Eye (tissue), 1 donor: ENCODE data around the gene TMED9.
"Not testable (repeated sequence)": the region's sequence is repeated elsewhere in the genome, so short reads cannot be mapped to it uniquely, and the experiment has no call there.

Experiments
- DNase-seq: peaks from one replicate; pipeline ENCODE4 v3.0.0-alpha.2; 2015

Gene TMED9

DNA sequence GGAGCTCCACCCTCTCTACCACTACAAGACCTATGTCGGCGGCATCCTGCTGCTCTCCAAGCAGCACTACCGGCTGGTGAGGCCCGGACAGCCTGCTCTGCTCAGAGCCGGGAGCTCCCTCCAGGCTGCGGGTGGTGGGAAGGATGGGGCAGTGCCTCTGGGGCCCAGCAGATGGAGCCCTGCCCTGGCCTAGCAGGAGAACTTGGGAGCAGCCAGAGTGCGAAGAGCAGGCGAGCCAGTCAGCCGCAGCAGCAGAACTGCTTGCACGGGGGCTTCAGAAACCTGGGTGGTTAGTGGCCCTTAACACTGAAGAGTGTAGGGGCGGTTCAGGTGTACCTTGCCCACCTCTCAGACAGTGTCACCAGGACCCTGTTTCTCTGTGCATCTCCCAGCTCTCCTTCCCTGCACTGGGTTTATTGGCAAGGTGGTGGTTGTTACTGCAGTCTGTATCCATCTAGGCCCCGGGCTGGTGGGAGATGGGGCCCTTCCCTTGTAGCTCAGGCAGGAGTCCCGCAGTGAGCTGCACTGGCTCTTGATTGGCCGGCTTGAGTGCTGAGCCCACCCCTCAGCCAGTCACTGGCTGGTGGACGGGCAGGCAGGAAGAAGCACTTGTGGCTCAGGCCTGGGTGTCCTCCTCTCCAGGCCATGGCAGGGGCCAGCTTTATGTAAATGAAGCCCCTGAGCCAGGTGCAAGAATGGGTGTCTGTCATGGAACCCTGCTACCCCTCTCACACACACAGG lies 15.6 kb downstream of the TMED9 start:
- peak; percentile 89 for DNase-seq

DNA sequence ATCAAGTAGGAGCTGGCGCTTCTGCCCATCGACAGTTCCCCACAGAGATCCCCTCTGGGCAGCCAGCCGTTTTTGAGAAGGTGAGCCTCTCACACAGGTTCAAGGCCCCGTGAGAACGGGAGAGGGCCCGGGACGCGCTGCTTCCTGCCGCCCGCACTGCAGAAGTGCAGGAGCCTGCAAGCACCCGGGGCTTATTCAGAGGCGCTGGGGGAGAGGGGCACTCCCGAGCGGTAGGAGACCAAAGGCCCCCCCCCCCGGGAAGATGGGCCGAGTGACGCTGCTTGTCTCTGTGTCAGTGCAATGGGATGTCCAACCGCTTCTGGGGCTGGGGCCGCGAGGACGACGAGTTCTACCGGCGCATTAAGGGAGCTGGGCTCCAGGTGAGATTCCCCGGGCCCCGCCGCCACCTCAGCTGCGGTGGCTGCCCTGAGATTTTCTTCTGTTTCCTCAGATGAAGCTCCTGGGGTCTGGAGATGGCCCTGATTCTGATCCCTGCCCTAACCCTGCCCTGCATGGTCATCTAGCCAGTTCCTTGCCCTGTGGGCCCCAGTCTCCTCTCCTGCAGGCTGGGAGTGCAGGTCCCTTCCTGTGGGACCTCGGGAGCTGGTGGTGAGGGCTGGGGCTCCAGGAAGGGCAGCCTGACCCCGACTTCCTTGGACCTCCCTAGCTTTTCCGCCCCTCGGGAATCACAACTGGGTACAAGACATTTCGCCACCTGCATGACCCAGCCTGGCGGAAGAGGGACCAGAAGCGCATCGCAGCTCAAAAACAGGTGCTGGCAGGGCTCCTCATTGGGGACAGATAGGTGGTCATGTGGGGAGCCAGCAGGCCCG lies 16.5 kb downstream of the TMED9 start:
- no peak for DNase-seq

DNA sequence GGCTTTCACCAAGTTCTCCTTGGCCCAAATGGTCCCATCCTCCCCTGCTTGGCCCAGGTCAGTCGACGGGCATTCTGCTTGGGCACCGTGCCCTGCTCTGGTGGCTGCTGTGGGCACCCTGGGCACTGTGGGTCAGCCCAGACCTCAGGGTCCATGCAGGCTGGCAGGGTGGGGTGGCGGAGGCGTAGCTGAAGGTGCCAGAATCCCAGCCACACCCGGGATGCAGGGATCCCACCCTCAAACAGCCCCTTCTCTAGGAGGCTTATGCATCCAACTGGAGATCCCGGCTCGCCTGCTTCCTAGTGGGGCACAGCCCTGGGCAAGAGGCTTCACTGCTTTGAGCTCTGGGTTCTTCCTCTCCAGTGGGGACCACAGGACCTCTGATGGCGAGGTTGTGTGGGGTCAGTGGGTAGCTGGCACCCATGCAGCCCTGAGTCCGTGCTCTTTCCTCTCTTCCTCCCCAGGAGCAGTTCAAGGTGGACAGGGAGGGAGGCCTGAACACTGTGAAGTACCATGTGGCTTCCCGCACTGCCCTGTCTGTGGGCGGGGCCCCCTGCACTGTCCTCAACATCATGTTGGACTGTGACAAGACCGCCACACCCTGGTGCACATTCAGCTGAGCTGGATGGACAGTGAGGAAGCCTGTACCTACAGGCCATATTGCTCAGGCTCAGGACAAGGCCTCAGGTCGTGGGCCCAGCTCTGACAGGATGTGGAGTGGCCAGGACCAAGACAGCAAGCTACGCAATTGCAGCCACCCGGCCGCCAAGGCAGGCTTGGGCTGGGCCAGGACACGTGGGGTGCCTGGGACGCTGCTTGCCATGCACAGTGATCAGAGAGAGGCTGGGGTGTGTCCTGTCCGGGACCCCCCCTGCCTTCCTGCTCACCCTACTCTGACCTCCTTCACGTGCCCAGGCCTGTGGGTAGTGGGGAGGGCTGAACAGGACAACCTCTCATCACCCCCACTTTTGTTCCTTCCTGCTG lies 17.4 kb downstream of the TMED9 start:
- DNase-seq = no peak

DNA sequence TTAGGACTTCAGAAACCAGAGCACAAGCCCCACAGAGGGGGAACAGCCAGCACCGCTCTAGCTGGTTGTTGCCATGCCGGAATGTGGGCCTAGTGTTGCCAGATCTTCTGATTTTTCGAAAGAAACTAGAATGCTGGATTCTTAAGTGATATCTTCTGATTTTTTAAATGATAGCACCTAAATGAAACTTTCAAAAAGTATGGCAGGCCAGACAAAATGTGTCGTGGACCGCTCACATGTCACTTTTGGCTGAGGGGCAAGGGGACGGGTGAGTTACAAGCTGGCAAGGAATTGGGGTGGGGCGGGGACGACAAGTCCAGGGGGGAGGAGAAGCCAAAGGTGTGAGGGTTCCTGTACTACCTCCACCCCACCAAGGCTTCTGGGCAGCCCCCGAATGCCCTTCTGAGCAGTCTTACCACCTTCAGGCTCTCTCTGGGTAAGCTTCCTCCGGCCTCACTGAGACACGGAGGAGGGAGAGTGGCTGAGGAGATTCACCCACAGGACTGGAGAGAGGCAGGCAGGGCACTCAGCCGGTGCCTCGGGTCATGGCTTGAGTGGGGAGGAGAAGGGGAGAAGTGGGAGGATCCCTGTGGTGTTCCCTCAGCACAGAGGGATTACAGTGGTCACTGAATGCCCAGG lies 18.2 kb downstream of the TMED9 start:
- DNase-seq = no peak

DNA sequence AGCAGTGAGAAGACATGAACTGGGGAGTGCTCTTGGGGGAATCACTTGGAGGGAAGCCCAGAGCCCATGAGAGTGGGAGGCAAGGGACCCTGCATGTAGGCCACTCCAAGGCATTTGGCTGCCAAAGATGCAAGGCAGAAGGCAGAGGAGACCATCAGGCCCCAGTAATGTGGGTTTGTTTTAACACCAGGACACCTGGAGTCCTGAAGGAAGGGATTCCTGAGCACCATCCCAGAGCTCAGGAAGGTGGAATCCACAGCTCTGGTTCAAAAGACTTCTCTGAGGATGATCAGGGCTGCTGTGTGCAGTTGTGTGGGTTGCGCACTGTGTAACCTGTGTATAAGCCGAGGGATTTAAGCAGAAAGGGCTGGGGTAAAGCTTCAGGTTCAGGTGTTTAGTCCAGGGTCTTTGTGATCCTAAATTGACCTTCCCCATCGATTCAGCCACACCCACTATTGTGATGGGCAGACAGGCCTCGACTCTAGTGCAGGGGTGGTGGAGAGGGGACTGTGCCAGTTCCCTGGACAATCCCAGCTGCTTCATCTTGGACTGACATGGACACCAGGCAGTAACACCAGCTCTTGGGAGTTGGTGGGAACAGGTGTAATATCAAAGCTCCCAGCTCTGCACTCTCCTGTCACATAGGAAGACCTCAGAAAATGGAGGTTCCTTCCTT lies 18.9 kb downstream of the TMED9 start:
- DNase-seq = no peak

DNA sequence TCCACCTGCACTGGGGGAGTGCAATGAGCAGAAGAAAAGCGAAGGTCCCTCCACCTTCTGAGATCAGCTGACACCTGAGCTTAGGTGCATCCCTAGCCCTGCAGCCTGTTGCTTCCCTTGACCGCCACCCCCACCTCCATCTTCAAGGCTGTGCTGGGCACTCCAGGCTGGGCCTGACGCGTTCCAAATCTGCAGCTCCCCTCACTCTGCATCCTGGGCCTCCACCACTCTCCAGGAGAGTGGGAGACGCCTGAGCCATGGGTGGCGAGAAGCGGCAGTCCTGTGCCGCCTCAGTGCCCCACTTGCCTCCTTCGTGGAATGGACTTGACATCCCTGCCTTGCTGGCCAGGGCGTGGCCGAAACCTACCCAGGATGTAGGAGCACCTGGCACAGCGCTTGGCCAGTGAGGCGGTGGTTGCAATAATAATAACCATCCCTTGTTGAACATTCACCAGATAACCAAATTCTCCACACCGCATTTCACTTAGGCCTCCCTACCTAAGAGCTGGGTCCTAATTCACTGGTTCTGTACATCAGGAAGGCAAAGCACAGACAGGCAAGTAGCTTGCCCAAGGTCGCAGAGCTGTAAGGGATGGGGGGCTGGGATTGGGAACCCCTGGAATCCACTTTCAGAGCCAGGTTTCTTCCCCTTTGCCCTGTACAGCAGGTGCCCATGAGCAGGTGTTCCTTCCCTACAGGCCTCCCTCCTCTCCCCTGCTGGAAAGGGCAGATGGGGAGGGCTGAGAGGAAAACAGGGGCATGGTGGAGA lies 19.6 kb downstream of the TMED9 start:
- no peak for DNase-seq

DNA sequence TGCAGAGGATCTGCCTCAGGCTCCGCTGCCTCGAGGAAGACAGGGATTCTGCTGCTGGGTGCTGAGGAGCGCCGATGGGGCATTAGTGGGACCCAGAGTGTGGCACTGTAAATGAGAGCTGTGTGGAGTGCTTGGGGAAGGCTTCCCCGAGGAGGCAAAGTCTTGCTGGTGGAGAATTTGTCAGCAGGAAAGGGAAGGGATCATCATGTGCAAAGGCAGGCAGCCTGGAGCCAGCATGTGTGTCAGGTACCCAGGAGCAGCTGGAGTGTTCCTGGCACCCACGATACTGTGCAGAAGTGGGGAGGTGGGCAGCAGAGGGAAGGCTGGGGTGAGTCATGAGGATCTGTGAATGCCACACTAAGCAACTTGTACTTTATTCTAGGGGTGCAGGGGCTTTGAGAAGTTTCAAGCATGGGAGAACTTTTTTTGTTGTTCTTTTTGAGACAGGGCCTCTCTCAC lies 20.2 kb downstream of the TMED9 start:
- DNase-seq = no peak

DNA sequence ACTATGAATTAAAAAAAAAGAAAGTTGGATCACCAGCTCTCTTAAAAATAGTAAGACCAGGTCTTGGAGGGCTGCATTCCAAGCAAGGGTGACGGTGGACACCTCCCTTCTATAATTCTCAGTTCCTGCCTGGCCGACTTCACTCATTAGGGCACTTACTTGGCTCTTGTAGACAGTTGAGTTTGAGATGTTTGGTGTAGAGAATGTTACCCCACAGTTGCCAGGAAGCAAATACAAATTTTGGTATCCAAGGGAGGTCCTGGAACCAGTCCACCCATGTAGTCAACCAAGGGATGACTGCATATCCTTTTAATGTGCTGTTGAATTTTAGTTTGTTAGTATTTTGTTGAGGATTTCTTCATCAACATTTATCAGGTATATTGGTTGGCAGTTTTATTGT lies 28.6 kb downstream of the TMED9 start:
- no peak for DNase-seq

DNA sequence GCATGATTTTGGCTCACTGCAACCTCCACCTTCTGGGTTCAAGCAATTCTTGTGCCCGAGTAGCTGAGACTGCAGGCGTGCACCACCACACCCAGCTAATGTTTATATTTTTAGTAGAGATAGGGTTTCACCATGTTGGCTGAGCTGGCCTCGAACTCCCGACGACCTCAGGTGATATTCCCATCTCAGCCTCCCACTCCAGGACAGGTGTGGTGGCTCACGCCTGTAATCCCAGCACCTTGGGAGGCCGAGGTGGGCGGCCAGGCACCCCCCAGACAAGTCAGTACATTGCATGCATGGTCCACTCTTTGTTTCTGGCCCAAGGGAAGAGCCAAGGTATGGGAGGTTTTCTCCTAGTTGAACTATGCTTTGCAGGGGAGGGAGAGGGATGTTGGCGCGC lies 32.2 kb downstream of the TMED9 start:
- not testable (repeated sequence) for DNase-seq

DNA sequence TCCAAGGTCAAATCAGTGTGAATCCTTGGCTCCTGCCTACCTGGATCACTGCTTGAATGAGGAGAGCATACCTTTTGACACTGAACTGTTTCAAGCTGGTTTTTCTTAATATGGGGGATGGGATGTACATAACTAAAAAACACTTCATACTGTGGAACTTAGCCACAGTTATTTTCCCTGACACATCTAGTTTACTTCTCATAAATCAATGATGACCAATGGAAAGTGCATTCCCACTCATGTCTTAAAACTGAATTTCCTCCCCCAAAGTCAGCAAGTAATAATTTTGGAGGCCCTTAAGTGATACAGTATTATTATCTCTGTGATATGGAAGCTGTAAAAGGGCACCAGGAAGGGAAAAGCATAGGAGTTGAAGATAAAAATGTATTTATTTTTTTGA lies 38.2 kb downstream of the TMED9 start:
- DNase-seq = not testable (repeated sequence)

DNA sequence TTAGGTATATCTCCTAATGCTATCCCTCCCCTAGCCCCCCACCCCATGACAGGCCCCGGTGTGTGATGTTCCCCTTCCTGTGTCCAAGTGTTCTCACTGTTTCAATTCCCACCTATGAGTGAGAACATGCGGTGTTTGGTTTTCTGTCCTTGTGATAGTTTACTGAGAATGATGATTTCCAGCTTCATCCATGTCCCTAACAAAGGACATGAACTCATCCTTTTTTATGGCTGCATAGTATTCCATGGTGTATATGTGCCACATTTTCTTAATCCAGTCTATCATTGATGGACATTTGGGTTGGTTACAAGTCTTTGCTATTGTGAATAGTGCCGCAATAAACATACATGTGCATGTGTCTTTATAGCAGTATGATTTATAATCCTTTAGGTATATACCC lies 42.9 kb downstream of the TMED9 start:
- DNase-seq = not testable (repeated sequence)

DNA sequence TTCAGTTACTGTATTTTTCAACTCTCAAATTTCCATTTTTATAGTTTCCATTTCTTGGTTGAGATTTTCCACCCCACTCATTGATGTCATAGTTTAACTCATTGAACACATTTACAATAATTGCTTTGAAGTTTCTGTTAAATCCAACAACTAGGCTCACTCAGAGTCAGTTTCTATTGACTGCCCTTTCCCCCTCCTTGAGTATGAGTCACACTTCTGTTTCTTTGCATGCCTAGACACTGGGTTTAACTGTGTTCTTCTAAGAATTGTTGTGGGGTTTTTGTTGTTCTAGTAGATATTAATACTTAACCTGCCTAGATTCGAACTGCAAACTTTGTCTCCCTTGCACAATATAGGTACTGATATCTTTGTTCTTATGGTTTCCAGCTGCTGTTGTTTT lies 53.5 kb downstream of the TMED9 start:
- not testable (repeated sequence) for DNase-seq
